ENCODE measurements around the gene MCCC2.
"Not testable (repeated sequence)": the region's sequence is repeated elsewhere in the genome, so short reads cannot be mapped to it uniquely, and the experiment has no call there.

- TF ChIP-seq, protein P1, sequence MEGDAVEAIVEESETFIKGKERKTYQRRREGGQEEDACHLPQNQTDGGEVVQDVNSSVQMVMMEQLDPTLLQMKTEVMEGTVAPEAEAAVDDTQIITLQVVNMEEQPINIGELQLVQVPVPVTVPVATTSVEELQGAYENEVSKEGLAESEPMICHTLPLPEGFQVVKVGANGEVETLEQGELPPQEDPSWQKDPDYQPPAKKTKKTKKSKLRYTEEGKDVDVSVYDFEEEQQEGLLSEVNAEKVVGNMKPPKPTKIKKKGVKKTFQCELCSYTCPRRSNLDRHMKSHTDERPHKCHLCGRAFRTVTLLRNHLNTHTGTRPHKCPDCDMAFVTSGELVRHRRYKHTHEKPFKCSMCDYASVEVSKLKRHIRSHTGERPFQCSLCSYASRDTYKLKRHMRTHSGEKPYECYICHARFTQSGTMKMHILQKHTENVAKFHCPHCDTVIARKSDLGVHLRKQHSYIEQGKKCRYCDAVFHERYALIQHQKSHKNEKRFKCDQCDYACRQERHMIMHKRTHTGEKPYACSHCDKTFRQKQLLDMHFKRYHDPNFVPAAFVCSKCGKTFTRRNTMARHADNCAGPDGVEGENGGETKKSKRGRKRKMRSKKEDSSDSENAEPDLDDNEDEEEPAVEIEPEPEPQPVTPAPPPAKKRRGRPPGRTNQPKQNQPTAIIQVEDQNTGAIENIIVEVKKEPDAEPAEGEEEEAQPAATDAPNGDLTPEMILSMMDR (conservative IDR thresholded peaks at IDR 0.05; ENCODE audit: low read length), result not testable (repeated sequence)
- not testable (repeated sequence) for TF ChIP-seq EZH2phosphoT487 (IDR thresholded peaks at IDR 0.05; ENCODE audit: borderline replicate concordance, low read depth, low read length)
Measured at GRCh38 chr5:71571811-71572210, 15.3 kb upstream of the MCCC2 start.
